CD14-positive monocyte (primary cell): ENCODE data around the gene BRSK2. TPM values are rescaled to one million over a fixed set of nuclear protein-coding genes. Genes with fewer than 3 reads are reported as not detected.
A peak's percentile ranks its signal among the peaks of the same experiment; 100 is the strongest.

Experiments used
- DNase-seq, 3 donors: peaks; one replicate each; pipeline ENCODE4 v3.0.0-alpha.2; 2011 to 2022
- H2AFZ ChIP-seq: 2 replicates; pipeline ENCODE4 v1.6.0; 2012; ENCODE audit warnings: mild to moderate bottlenecking, low read depth, low read length, inconsistent platforms; ENCODE audit not compliant: insufficient read depth, poor library complexity, severe bottlenecking
- H3K27ac ChIP-seq, 2 donors: 1 replicate in 1 of 2; 2 replicates in 1 of 2; pipeline ENCODE4 v1.5.1; 2012 to 2013; ENCODE audit warnings: low read length in 2 of 2, control low read depth in 1 of 2, inconsistent platforms in 1 of 2, low read depth in 1 of 2, mild to moderate bottlenecking in 1 of 2
- H3K27me3 ChIP-seq, 2 donors: one replicate each; pipeline versions ENCODE4 v1.6.0 to v1.6.1; 2011 to 2013; ENCODE audit warnings: low read length in 2 of 2; ENCODE audit not compliant: control insufficient read depth in 2 of 2, insufficient read depth in 2 of 2
- H3K36me3 ChIP-seq, 2 donors: replicated peaks in 1 of 2; 1 replicate in 1 of 2; 2 replicates in 1 of 2; pipeline versions ENCODE4 v1.5.1 to v1.6.1; 2012 to 2013; ENCODE audit warnings: low read length in 2 of 2, control low read depth in 1 of 2, inconsistent platforms in 1 of 2, mild to moderate bottlenecking in 1 of 2; ENCODE audit not compliant: insufficient read depth in 2 of 2, control insufficient read depth in 1 of 2
- H3K4me1 ChIP-seq, 2 donors: 1 replicate in 1 of 2; 2 replicates in 1 of 2; pipeline versions ENCODE4 v1.5.1 to v1.6.1; 2012 to 2013; ENCODE audit warnings: low read length in 2 of 2, control low read depth in 1 of 2, inconsistent platforms in 1 of 2, mild to moderate bottlenecking in 1 of 2, moderate library complexity in 1 of 2; ENCODE audit not compliant: insufficient read depth in 2 of 2, control insufficient read depth in 1 of 2
- H3K4me2 ChIP-seq: replicated peaks from 2 replicates; pipeline ENCODE3; 2012; ENCODE audit warnings: low read length, moderate library complexity, mild to moderate bottlenecking; ENCODE audit not compliant: poor library complexity, severe bottlenecking; ENCODE audit errors: extremely low read depth
- H3K4me3 ChIP-seq, 3 experiments: fragments of 200-600 bp in 1 of 3; sonication (generic) in 1 of 3; replicated peaks in 1 of 3; 1 replicate in 2 of 3; 2 replicates in 1 of 3; pipeline ENCODE4 v1.5.1; 2011 to 2013; ENCODE audit warnings: low read length in 3 of 3, mild to moderate bottlenecking in 3 of 3, control low read depth in 2 of 3, low read depth in 2 of 3, inconsistent platforms in 1 of 3, moderate library complexity in 1 of 3
- H3K79me2 ChIP-seq: 2 replicates; pipeline ENCODE4 v1.6.0; 2012; ENCODE audit warnings: mild to moderate bottlenecking, control low read depth, inconsistent platforms, low read length, moderate library complexity; ENCODE audit not compliant: insufficient read depth
- H3K9ac ChIP-seq: 2 replicates; pipeline ENCODE4 v1.6.0; 2017; ENCODE audit warnings: low read length, mild to moderate bottlenecking; ENCODE audit not compliant: insufficient read depth, poor library complexity, severe bottlenecking
- H3K9me3 ChIP-seq, 2 donors: replicated peaks in 1 of 2; 1 replicate in 1 of 2; 2 replicates in 1 of 2; pipeline versions ENCODE4 v1.5.1 to v1.6.1; 2012 to 2013; ENCODE audit warnings: low read length in 2 of 2, control low read depth in 1 of 2; ENCODE audit not compliant: control insufficient read depth in 1 of 2, insufficient read depth in 1 of 2
- H4K20me1 ChIP-seq: 2 replicates; pipeline ENCODE4 v1.6.0; 2012; ENCODE audit warnings: mild to moderate bottlenecking, low read length, control low read depth, moderate library complexity; ENCODE audit not compliant: insufficient read depth
- H3K27ac Mint-ChIP-seq, 7 donors: one replicate each; pipeline ENCODE4 v1.8.0; 2020; ENCODE audit warnings: mild to moderate bottlenecking in 7 of 7, mixed read lengths in 7 of 7, moderate library complexity in 6 of 7, inconsistent platforms in 2 of 7
- H3K27me3 Mint-ChIP-seq, 3 donors: one replicate each; pipeline ENCODE4 v1.8.0; 2021 to 2022; ENCODE audit warnings: low read depth in 3 of 3, mild to moderate bottlenecking in 3 of 3, mixed read lengths in 3 of 3, moderate library complexity in 3 of 3, inconsistent platforms in 1 of 3
- H3K36me3 Mint-ChIP-seq, 2 donors: one replicate each; pipeline ENCODE4 v1.8.0; 2020; ENCODE audit warnings: mixed read lengths in 2 of 2, inconsistent platforms in 1 of 2, mild to moderate bottlenecking in 1 of 2
- H3K4me1 Mint-ChIP-seq: one replicate; pipeline ENCODE4 v1.8.0; 2020; ENCODE audit warnings: mild to moderate bottlenecking, mixed read lengths
- H3K4me3 Mint-ChIP-seq, 2 donors: one replicate each; pipeline ENCODE4 v1.8.0; 2020; ENCODE audit warnings: mild to moderate bottlenecking in 2 of 2, mixed read lengths in 2 of 2, moderate library complexity in 1 of 2
- H3K9me3 Mint-ChIP-seq, 7 donors: one replicate each; pipeline ENCODE4 v1.8.0; 2020 to 2022; ENCODE audit warnings: mixed read lengths in 7 of 7, mild to moderate bottlenecking in 6 of 7, moderate library complexity in 6 of 7, inconsistent platforms in 2 of 7
- CTCF ChIP-seq: fragments of 200-600 bp; IDR thresholded peaks from one replicate; pipeline ENCODE4 v1.8.0; 2022; ENCODE audit warnings: antibody characterized with exemption, mild to moderate bottlenecking
- WGBS: methylation state at CpG from one replicate; pipeline ENCODE4 v1.1.5; 2013; ENCODE audit warnings: missing lambda C conversion rate; ENCODE audit not compliant: insufficient coverage; 5-methylcytosine and 5-hydroxymethylcytosine counted together
- intact Hi-C, 2 donors: fragments of 100-400 bp; cut with micrococcal nuclease; formaldehyde crosslinking; loops; one replicate each; pipeline versions ENCODE4 v1.15.0 to v1.15.1; 2023
- polyA plus RNA-seq, 3 donors: library from polyadenylated mRNA; depleted of rRNA in 1 of 3; unstranded in 2 of 3; stranded (reverse) in 1 of 3; fragments of 300-500 nt in 2 of 3; fragments of >200 nt in 1 of 3; fragmentation: Illumina TruSeq in 2 of 3; gene quantifications; 1 replicate in 2 of 3; 2 replicates in 1 of 3; pipeline ENCODE4 v1.2.3, GENCODE V29; 2012 to 2021

The BRSK2 gene
- polyA plus RNA-seq, 3 donors = 0.13 TPM; not detected in 2

- peak overlapping the region in 2 of 7 donors; percentile 26 to 50 for H3K27ac Mint-ChIP-seq
- Histone ChIP-seq H3K27ac (no peak overlapping the region), H3K4me1 (peaks cover 7 to 9% of the 10 kb centered on the region in 2 donors), H3K9me3 (no peaks in the 10 kb centered on the region), H2AFZ (no peak overlapping the region), H3K36me3 (peaks cover 22 to 23% of the 10 kb centered on the region in 2 donors), H4K20me1 (peaks cover 100% of the 10 kb centered on the region), H3K79me2 (peaks cover 26% of the 10 kb centered on the region), H3K9ac (no peak overlapping the region), H3K4me2 (no peak overlapping the region), H3K4me3 (no peak overlapping the region), H3K27me3 (no peaks in the 10 kb centered on the region)
- DNase-seq = no peak
- H3K9me3 Mint-ChIP-seq = no peaks in the 10 kb centered on the region
- H3K4me1 Mint-ChIP-seq = peaks cover 8% of the 10 kb centered on the region
- no peak for TF ChIP-seq CTCF
- no peak overlapping the region for H3K4me3 Mint-ChIP-seq
- H3K27me3 Mint-ChIP-seq = peaks cover 0 to 2% (median 0%) of the 10 kb centered on the region in 3 donors
- 85% methylated on average over 3 of the region's 6 CpGs for WGBS
- H3K36me3 Mint-ChIP-seq = peaks cover 25 to 33% of the 10 kb centered on the region in 2 donors
- intact Hi-C loops = no loop called here
These were observed 93.8 kb downstream of the BRSK2 start for GRCh38 chr11:1483445-1483961.

GRCh38 chr11:1484061-1484671 lies 94.4 kb downstream of the BRSK2 start:
- Histone ChIP-seq H3K27ac (no peak overlapping the region), H3K4me3 (no peak overlapping the region), H3K9me3 (no peaks in the 10 kb centered on the region), H3K4me2 (no peak overlapping the region), H2AFZ (no peak overlapping the region), H3K4me1 (peaks cover under 1 to 2% of the 10 kb centered on the region in 2 donors), H3K36me3 (peaks cover 17 to 21% of the 10 kb centered on the region in 2 donors), H3K9ac (no peak overlapping the region), H4K20me1 (peaks cover 100% of the 10 kb centered on the region), H3K27me3 (no peaks in the 10 kb centered on the region), H3K79me2 (peaks cover 33% of the 10 kb centered on the region)
- Mint-ChIP-seq H3K4me3 (no peak overlapping the region), H3K4me1 (peaks cover 2% of the 10 kb centered on the region), H3K36me3 (peaks cover 19 to 27% of the 10 kb centered on the region in 2 donors), H3K9me3 (no peaks in the 10 kb centered on the region), H3K27ac (peak overlapping the region in 1 of 7 donors; percentile 50), H3K27me3 (peaks cover 0 to 2% (median 0%) of the 10 kb centered on the region in 3 donors)
- no peak for DNase-seq
- 96% methylated on average over 14 of the region's 17 CpGs for WGBS
- TF ChIP-seq CTCF = no peak
- intact Hi-C loops = no loop called here
